HG03520 (cell line): ENCODE results near the gene PDE1C.
"Not testable (repeated sequence)": the region's sequence is repeated elsewhere in the genome, so short reads cannot be mapped to it uniquely, and the experiment has no call there.

Experiments
- ATAC-seq: cut with Tn5 transposase; IDR thresholded peaks from one replicate; pipeline ENCODE4 v1.9.1; 2021; ENCODE audit warnings: mild to moderate bottlenecking, moderate library complexity; ENCODE audit not compliant: unreplicated experiment

PDE1C gene

DNA sequence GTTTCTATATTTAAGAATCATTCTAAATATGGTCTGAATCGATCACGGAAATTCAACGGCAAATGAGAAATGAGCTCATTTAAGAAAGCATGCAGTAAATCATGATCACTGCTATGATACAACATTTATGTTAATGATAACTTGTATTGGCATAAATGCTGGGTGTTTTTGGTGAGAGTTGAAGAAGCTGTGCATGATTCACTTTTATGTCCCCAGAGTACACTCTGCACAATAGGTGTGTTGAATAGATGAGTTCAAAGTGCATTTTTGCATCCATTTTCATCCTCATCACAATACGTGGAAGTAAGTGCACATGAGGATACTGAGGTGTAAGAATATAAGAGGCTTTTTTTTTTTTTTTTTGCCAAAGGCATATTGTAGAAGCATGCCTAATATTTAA is 213.9 kb downstream of the PDE1C start:
- no peak for ATAC-seq

DNA sequence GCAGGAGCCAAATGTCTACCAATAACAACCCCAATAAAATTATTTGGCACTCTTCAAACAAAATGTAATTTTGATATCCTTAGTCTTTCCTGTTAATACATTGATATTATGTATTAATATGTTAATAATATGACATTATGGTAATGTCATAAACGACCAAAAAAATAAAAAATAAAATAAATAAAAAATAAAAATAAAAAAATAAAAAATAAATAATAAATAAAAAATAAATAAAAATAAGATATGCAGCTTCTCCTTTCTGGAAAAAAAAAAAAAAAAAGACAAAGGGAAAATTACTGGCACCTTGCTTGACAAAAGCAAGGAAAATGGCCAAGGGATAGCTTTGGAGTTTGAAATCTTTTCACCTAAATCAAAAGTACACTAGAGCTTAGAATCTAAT is 214.7 kb downstream of the PDE1C start:
- ATAC-seq: no peak

DNA sequence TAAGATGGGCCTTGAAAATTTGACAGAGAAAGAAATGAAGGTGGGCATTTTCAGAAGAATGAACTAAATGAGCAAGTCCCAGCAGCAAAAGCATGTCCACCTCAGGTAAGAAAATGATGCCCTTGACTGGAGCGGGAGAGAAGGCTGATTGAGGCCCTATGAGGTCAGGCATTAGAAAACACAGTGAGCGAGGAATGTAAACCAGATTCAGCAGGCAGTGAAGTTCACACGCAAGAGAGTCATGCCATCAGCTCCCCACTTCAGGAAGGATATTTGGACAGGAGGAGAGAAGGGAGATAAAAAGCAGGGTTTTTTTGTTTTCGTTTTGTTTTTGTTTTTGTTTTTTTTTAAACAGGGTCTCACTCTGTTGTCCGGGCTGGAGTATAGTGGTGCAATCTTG is 216.8 kb downstream of the PDE1C start:
- no peak for ATAC-seq

DNA sequence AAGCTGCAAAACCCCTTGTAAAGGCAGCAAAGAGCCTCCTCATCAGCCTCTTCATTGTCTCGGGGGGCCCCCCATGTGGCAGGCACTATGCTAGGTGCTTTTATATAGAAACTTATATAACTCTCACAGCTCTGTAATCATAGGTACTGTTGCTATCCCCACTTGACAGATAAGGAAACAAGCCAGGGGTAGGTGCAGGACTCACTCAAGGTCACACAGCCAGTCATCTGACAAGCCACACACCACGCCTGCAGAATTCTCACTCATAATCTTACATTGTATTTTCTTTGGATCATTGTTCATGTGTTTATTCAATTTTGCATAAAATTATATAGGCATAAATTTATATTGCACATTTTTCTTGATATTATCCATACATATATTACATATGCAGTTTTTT is 217.7 kb downstream of the PDE1C start:
- no peak for ATAC-seq

DNA sequence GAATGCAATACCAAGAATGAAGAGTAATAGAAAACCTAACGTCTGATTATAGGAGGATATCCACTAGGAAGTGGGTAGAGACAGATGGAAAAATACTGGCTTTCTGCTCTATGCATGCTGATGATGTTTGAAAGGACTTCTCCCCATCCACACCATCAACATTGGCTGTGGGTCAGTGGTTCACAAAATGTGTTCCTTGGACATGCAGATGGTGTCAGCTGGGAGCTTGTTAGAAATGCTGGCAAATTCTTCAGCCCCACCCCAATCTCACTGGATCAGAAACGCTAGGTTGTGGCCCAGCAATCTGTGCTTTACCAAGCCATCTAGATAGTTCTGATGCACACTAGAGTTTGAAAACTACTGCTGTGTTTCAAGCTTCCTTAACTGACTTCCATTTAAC is 219.1 kb downstream of the PDE1C start:
- ATAC-seq: no peak

DNA sequence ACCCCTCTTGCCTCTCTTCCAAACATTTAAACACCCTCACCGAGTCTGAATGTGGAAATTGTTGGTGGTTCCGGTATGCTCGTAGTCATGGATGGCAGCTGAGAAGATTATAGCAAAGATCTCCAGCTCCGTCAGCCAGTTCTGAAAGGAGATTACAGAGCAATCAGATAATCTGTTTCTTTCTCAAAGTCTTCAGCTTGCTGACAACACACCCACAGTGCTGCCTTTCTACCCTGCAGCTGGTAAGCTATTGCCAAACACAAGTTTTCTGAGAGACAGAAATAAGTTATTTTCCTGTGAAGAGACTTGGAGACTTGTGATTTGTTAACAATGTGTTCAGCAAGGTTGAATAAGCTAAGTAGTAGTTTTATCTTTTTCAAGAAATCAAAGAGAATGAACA is 219.6 kb downstream of the PDE1C start:
- no peak for ATAC-seq

DNA sequence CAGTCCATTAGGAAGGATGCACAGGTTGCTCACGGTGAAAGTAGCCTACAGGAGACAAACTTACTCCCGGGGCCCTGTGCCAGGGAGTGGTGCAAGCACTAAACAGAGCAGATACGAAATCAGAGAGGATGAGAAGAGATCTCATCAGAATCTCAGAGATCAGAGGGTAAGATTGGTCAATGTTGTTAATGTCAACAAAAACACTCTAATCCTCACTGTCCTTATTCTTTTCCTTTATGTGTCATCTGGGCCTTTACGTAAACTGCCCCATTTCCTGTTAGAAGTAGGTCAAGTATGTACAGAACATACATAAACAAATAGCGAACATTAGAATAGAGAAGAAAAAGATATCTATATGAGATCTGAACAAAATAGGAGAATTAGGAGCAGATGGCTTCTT is 220.1 kb downstream of the PDE1C start:
- no peak for ATAC-seq

DNA sequence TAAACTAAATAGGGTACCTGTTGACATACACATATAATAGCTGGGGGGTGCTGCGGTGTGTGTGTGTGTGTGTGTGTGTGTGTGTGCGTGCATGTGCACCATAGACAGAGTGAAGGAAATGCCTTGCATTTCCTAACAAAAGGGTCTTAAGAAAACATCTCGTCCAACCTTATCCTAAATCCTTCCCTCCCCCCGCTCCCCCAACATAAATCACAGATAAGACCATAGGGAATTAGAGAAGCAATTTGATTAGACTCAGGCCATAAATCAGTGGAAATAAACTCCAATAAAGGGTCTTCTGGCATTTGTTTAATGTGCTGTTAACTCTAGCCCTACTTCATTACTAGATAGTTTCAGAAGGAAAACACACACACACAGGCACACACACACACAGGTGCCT is 234.7 kb downstream of the PDE1C start:
- no peak for ATAC-seq

DNA sequence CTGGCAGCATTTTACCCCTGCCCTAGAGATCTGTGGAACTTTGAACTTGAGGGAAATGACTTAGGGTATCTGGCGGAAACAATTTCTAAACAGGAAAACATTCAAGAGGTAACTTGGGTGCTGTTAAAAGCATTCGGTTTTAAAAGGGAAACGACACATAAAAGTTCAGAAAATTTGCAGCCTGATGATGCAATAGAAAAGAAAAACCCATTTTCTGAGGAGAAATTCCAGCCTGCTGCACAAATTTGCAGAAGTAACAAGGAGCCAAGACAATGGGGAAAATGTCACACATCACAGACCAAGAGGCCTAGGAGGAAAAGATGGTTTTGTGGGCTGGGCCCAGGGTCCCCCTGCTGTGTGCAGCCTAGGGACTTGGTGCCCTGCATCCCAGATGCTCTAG is 236.6 kb downstream of the PDE1C start:
- ATAC-seq: not testable (repeated sequence)

DNA sequence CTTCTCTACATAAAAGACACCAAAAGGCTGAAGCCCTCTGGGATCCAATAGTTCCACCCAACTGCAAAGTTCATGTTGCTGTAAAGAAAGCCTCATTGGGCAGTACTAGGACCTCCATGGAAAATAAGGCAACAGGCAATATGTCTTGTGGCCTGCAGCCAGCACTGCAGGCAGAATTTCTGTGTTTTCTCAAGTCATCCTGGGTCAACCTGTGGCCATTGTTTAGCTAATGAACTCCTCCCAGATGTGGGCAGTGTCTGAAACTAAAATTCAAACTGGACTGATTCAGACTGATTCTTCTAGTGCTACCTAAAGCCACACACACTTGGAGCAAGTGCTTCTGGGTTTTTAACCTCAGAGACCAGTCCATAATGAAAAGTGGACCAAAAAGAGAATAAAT is 241.7 kb downstream of the PDE1C start:
- no peak for ATAC-seq

DNA sequence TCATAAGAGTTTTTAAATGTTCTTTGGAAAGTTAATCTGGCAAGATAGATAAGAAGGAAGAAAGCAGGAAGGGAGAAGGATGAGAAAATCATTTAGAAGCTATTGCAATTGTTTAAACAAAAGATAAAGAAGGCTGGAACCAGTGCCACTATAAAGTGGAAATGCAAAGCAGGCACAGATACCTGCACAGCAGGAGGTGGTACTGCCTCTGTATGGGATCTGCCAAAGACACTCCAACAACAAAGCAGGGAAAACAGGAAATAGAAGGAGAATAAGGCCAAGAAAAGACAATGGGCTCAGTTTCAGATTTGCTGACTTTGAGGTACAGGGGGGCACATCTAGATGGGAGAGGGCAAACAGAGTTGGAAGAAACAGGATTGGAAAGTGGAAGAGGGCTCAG is 244.6 kb downstream of the PDE1C start:
- no peak for ATAC-seq

DNA sequence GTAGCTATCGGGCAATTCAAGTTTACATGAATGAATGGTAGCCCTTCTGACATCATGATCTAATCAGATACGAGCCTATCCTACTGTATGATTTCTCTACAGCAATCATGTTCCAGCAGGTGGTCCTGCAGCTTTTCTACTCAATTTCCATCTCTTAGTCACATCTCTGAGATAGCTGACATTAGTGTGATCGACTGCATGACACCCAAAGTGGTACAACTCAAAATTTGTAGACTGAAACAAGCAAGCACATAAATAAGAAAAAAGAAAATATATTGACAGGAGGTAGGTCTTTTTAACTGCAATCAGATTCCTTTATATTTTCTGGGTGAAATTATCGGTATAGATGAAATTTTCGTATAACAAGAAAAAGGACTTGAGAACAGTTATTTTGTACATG is 251.2 kb downstream of the PDE1C start:
- ATAC-seq: no peak

DNA sequence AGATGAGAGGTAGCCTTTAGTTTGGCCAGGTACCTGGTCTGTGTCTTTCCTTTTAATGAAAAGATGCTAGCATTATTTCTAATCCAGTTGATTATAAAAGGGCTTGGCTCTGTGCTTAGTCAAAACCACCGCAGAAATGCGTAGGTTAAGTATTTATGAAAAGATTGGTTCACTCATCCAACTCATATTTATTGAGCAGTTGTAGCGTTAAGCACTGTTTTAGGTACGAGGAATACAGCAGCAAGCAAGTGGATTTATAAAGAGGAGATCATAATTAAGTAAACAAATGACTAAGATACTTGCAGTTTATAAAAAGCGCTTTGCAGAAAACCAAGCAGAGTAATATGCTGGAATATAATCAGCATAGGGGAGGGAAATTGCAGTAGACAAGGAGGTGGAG is 253.4 kb downstream of the PDE1C start:
- ATAC-seq: no peak

DNA sequence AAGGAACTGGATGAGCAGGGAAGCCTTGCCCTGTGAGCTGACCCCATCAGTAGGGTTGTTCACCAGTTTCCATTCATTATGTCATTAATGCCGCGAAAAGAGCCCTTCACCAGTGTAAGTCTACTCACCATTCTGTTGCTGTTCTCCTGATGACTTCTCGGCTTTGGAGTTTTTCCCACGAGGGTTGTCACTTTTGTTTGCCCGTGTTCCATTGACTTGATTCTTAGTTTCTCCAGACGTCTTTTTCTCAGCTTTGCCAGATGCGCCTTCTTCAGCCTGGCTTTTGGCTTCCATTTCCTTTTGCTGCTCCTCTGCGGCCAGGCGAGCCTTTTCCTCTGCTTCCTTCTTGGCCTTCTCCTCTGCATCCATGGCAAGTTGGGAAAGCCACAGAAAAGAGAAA is 254.4 kb downstream of the PDE1C start:
- no peak for ATAC-seq

DNA sequence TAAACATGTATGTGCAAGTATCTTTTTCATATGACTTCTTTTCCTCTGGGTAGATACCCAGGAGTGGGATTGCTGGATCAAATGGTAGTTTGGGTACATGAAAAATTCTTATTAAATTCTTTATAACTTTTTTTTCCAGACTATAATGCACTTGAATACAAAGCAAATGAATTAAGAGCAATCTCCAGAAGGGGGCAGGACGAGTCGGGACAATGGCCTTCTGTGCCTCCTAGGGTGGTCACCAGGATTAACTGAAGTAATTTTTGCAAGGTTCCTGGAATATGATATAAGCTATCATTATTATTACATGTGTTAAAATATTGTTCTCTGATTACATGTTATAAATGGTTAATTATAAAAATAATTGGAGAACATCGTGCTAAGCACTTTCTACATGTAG is 256.0 kb downstream of the PDE1C start:
- ATAC-seq: no peak

DNA sequence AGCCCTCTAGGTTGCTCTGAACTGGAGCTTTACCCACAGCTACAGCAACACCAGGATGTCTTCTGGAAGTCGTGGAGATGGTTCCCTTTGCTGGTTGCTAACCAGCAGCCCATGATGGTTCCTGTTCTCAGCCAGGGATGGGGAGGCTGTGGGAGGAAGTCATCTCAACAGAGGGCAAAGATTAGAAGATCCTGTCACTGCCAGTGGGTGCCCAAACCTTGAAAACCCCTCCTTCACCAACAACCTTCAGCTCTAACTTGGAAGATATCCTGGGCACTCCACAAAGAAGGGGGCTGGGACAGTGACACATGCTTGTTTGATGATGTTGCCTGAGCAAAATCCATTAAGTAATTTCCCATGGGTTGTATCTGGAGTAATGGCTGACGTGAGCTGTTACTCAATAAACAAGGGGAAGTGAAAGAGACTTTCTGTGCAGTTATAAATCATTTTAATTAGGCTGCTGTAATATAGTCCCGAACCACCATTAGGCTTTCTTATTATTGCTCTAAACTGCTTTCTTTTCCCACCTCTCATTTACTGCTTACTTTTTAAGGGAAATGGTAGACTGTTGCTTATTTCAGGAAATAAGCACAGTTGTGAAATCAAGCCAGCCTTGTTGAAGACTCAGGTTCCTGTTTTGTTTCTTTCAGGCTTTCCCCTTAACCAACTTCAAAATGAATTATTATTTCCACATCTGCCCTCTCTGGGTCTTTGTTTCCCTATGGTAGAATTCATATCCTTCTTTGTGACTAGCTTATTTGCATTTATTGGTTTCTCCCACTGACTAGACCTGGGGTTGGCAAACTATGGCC is 258.4 kb downstream of the PDE1C start:
- ATAC-seq: peak; percentile 80

DNA sequence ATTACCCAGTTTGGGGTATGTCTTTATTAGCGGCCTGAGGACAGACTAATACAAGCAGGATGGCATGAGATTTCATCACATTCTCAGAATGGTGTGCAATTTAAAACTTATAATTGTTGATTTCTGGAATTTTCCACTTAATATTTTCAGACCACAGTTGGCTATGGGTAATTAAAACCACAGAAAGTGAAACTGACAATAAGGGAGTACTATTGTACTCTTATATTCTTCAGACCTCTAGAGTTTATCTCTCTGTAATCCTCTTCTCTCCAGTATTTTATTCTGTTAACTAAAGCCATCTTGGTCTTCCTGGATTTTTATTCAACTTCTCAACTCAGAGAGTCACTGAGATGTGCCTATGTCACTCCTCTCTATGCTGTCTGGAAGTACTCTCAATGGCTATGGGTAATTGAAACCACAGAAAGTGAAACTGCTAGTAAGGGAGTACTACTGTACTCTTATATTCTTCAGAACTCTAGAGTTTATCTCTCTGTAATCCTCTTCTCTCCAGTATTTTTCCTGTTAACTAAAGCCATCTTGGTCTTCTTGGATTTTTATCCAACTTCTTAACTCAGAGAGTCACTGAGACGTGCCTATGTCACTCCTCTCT is 264.9 kb downstream of the PDE1C start:
- ATAC-seq: peak; percentile 90

DNA sequence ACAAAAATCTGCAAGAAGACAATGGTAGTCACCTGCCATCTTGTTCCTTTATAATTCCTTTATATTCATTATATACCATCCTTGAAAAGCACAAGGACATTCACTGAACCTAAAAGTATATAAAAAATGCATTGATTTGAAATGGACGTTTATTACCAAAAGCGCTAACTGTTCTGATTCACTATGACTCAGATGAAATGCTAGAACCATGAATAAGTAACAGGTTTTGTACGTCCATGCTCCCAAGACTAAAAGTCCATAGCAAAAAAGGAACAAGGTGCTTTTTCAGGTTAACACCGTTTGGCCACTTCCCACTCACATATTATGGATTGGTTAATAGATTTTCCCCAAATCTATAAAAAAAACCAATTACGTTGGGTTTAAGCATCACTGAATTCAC is 273.8 kb downstream of the PDE1C start:
- ATAC-seq: no peak

DNA sequence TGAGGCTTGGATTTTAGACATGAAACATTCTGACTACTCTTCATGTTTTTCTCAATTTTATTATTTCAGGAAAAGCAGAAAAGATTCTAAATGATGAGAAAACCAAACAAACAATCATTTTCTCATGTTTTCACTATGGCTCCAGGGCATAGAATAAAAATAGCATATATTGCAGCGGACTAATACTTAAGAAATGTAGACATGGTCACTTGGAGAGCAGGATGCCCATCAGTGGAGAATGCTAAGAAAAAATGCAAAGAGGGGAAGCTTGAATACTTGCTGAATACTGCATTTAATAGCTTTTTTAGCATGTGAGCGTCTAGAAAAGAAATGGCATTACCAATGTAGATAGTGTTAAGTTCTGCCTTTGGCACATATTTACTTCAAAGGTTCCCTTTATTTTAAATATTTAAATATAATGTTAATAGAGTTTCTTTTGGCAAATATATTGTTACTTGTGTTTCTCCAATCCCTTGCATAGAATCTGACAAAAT is 275.3 kb downstream of the PDE1C start:
- ATAC-seq: no peak

DNA sequence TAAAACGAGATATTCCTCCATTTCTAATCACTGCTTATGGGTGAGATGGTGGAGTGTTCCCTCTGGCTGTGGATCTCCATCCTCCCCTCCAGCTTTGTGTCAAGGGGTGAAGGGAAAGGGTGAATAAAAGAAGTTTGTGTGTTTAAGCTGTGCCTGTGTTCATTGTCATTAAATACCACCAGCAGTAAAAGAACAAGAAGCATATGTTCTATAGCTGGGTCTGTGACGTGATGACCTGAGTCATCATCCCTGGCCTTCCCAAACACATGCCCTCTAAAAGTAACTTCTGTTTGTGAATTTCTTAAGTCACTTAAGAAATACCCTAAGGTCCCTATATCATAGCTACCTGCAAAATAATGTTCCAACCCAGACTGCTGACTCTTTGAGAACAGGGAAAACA is 278.3 kb downstream of the PDE1C start:
- ATAC-seq: no peak

DNA sequence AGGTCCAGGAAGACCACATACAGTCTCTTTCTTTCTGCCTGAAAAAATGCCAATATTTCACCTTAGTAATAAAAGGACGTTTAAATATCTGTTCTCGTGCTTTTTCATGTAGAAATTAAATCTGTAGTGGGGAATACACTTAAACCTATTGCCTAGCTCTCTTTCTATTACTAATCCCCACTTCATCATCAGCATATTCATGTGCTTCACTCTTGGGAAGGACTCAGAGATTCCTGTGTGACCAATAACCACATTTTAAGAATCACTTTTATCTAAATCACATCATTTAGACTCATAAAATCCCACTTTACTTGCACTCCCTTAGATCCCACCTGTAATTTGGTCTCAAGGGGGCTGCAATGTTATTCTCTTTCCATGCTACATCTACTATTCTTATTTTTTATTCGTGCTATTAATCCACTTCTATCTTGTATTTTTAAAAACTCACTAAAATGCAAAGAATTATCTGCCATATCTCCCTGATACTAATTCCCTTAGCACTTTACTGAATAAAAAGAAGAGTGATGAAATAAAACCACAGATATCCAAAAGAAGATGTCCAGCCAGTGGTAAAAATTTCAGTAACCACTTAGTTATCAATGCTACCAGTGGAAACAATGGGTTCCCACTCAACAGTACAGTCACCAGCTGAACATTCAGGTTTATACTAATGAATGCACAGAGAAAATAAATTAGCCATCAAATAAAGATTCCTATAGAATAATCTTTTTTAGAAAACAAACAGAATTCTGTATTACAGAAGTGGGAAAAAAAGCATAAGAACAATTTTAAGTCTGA is 281.1 kb downstream of the PDE1C start:
- ATAC-seq: no peak

DNA sequence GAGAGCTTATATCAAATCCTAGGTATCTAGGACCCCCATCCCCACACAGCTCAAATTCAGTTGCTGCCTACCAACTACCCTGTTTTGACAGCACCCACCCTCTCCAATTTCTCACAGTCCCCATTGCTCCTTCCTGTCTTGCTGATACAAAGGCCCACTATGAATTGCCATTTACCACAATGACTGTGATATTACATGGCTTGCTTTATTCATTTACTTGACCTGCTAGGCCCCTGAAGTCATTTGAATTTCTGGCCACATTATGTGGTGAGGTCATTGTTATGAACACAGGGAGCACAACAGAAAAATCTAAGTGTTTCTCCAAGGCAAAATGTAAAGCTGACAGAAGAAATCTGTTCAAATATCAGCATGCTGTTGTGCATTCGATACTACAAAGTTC is 281.8 kb downstream of the PDE1C start:
- ATAC-seq: peak; percentile 80
